ENCODE measurements around the gene TFPI2.
A peak's percentile ranks its signal among the peaks of the same experiment; 100 is the strongest.

The TFPI2 gene

GRCh38 chr7:93890464-93891068, at the start of gene TFPI2:
Gene TFPI2, minus strand, starts transcription at chr7:93890753. Its CDS starts 75 bp downstream, at chr7:93890678.
- in situ Hi-C loops (cut with MboI; ENCODE audit: low sequenced_read_pairs, unreplicated experiment): no loop called here
- no peak for TF ChIP-seq CTCF (IDR thresholded peaks at IDR 0.05; ENCODE audit: borderline replicate concordance, control extremely low read depth, extremely low read depth, insufficient read depth, missing control alignments)
- DNase-seq (ENCODE audit: low spot score): peak; percentile 53

- in situ Hi-C loops (cut with MboI; ENCODE audit: low sequenced_read_pairs, unreplicated experiment): no loop called here
- no peak for DNase-seq (ENCODE audit: low spot score)
Measured at GRCh38 chr7:93938293-93938692, 47.7 kb upstream of the TFPI2 start.

GRCh38 chr7:93937818-93938217, 47.3 kb upstream of the TFPI2 start:
- in situ Hi-C loops (cut with MboI; ENCODE audit: low sequenced_read_pairs, unreplicated experiment): no loop called here
- no peak for TF ChIP-seq CTCF (IDR thresholded peaks at IDR 0.05; ENCODE audit: borderline replicate concordance, control extremely low read depth, extremely low read depth, insufficient read depth, missing control alignments)
- DNase-seq (ENCODE audit: low spot score): no peak

More at GRCh38 chr7:93938293-93938692, 47.7 kb upstream of the TFPI2 start:
- TF ChIP-seq CTCF (IDR thresholded peaks at IDR 0.05; ENCODE audit: borderline replicate concordance, control extremely low read depth, extremely low read depth, insufficient read depth, missing control alignments): no peak

GRCh38 chr7:93935102-93935501, 44.5 kb upstream of the TFPI2 start:
- no peak for DNase-seq (ENCODE audit: low spot score)
- in situ Hi-C loops (cut with MboI; ENCODE audit: low sequenced_read_pairs, unreplicated experiment): no loop called here
- TF ChIP-seq CTCF (IDR thresholded peaks at IDR 0.05; ENCODE audit: borderline replicate concordance, control extremely low read depth, extremely low read depth, insufficient read depth, missing control alignments): no peak

GRCh38 chr7:93933156-93933555, 42.6 kb upstream of the TFPI2 start:
- no peak for DNase-seq (ENCODE audit: low spot score)
- in situ Hi-C loops (cut with MboI; ENCODE audit: low sequenced_read_pairs, unreplicated experiment): no loop called here
- TF ChIP-seq CTCF (IDR thresholded peaks at IDR 0.05; ENCODE audit: borderline replicate concordance, control extremely low read depth, extremely low read depth, insufficient read depth, missing control alignments): no peak

GRCh38 chr7:93931655-93932054, 41.1 kb upstream of the TFPI2 start:
- no peak for TF ChIP-seq CTCF (IDR thresholded peaks at IDR 0.05; ENCODE audit: borderline replicate concordance, control extremely low read depth, extremely low read depth, insufficient read depth, missing control alignments)
- in situ Hi-C loops (cut with MboI; ENCODE audit: low sequenced_read_pairs, unreplicated experiment): no loop called here

More at GRCh38 chr7:93931655-93932054, 41.1 kb upstream of the TFPI2 start:
- no peak for DNase-seq (ENCODE audit: low spot score)
